NCI-H1930 (cell line): ENCODE data around the gene ZDHHC19.
"Not testable (repeated sequence)": the region's sequence is repeated elsewhere in the genome, so short reads cannot be mapped to it uniquely, and the experiment has no call there.

ENCODE experiments used
- DNase-seq, 2 experiments: peaks; one replicate each; lab custom pipeline; 2025; lab: John Stamatoyannopoulos, UW

The ZDHHC19 gene

GRCh38 chr3:196178993-196179379, 32.2 kb downstream of the ZDHHC19 start:
- DNase-seq: no peak

- DNase-seq: no peak
Measured at GRCh38 chr3:196177967-196178366, 33.2 kb downstream of the ZDHHC19 start.

- DNase-seq: no peak
Measured at GRCh38 chr3:196177567-196177966, 33.6 kb downstream of the ZDHHC19 start.

DNA sequence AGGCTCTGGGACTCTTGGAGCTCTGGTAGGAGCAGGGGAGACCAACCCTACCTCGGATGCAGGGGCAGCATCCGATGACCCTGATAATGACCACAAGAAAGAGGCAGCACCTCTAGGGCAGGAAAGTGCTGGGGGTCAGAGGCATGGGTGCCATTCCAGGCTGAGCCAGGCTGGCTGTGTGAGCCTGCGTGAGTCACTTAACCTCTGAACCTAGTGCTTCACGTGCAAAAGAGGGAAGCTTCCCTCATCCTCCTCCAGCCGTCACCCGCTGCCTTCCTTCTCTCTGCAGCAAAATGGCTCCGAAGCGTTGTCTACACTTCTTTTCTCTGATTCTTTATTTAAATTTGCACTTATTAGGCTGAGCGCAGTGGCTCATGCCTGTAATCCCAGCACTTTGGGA, 35.5 kb downstream of the ZDHHC19 start:
- no peak for DNase-seq

DNA sequence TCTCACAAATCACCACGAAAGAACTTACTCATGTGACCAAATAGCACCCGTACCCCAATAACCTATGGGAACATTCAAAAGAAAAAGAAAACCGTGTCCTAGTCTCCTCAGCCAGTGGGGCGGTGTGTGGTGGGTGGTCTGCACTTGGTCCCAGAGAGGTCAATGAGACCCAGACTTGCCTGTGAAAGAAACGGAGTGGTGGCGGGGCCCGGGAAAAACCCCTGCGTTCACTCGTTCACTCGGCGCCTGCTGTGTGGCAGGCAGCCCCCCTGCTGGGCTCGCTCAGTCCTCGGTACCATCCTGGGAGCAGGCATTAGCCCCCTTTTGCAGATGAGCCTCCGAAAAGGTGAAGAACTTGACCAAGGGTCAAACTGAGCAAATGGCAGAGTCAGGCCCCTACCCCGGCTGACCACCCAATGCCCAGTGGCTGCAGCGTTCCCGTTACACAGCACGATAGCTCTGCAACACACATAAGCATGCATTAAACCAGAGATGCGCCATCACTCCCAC, 36.0 kb downstream of the ZDHHC19 start:
- no peak for DNase-seq

DNA sequence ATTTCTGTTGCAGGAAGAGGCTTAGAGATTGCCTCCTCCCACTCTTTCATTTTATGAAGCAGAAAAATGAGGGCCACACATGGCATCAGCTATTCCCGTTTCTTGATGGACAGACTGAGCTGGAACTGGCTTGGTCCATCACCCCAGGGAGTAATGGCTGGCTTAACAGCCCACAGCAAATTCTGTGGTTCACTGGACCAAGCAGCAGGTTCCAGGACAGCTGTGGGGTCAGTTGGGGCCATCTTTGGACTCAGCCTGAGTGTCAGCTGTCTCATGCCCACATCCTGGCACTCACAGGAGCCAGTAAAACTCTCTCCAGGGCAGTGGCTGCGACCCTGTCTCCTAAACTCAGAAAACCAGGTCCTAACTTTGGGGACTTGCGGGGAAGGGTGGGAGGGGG, 36.5 kb downstream of the ZDHHC19 start:
- DNase-seq: no peak

- not testable (repeated sequence) for DNase-seq
Measured at GRCh38 chr3:196170296-196170695, 40.9 kb downstream of the ZDHHC19 start.

DNA sequence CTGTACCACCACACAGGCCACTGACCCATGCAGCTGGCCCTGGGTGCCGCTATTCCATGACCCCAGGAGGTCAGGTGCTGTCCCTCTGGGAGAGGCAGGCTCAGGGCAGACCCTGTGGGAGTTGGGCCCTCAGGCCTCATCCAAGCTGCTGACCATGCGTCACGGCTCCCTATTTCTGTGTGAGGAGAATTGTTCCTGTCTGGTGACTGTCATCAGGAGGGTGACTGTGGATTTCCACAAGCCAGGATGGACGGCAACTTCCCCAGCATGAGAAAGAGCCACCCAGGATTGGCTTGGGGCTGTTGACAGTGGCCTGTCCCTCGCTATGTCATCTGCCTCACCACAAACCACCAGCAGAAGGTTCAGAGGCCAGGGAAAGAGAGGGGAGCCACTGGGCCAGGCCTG, 41.4 kb downstream of the ZDHHC19 start:
- DNase-seq: no peak

DNA sequence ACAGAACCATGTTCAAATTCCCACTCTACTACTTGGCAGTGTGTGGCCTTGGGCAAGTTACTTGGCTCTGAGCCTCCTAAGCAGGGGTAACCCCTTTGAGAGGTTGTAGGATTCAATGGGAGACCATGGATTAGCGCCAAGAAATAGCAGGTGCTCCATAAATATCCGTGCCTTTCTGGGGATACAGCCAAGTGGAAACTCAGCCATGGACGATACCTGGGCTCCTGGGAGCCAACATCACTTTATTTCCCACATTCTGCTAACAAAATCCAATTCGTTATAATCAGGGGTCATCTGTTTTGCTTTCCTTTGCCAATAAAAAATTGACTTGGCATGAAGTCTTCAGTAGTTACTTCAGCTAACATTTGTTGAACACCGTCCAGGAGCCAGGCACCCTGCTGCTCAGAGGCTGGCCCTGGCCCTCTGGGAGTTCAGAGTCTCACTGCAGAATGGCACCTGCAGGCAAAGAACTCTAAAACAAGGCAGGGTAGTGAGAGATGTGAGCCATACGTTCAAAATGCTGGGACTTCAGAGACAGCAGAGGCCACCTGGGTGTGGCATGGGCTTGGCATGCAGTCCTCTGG, 42.3 kb downstream of the ZDHHC19 start:
- no peak for DNase-seq

- no peak for DNase-seq
Measured at GRCh38 chr3:196166741-196167140, 44.5 kb downstream of the ZDHHC19 start.

GRCh38 chr3:196165850-196166249, 45.4 kb downstream of the ZDHHC19 start:
- DNase-seq: no peak

GRCh38 chr3:196165006-196165575, 46.1 kb downstream of the ZDHHC19 start:
- DNase-seq: not testable (repeated sequence)

DNA sequence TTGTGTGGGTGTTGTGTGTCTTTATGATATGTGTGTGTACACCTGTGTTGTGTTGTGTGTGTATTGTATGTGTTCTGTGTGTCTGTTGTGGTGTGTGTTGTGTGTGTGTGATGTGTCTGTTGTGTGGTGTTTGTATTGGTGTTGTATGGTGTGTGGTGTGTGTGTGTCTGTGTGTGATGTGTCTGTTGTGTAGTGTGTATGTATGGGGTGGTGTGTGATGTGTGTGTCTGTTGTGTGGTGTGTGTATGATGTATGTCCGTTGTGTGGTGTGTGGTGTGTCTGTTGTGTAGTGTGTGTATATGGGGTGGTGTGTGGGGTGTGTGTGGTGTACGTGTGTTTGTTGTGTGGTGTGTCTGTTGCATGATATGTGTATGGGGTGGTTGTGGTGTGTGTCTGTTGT, 46.6 kb downstream of the ZDHHC19 start:
- DNase-seq: no peak

- no peak for DNase-seq
Measured at GRCh38 chr3:196163666-196164493, 47.3 kb downstream of the ZDHHC19 start.

DNA sequence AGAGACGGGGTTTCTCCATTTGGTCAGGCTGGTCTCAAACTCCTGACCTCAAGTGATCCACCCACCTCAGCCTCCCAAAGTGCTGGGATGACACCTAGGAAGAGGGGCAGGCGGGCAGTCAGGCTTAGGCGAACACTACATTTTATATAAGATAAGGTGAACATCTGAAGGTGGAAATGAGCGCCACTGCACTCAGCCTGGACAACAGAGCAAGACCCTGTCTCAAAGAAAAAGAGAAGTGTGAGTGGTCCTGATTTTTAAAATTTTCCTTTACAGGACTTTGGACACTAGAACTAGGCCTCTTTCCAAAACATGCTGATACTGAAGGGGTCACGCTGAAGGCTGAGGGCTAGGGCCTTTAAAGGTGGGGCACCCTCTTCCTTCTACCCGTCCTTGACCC, 48.0 kb downstream of the ZDHHC19 start:
- DNase-seq: no peak

DNA sequence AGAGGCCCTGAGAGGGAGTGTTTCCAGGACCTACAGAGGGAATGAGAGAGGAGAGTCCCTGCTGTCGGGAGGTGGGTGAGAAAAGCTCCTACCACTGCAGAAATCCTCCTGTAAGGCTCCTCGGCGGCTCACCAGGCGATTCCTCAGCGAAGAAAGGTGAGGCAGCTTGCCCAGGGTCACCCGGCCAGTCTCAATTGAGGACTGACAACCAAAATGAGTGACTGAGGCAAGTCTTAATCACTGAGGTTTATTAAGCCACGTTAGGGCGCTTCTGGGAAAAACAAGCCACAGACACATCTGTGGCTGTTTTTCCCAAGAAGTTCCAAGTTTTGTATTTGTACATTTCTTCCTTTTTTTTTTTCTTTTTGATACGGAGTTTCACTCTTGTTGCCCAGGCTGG, 48.5 kb downstream of the ZDHHC19 start:
- no peak for DNase-seq

DNA sequence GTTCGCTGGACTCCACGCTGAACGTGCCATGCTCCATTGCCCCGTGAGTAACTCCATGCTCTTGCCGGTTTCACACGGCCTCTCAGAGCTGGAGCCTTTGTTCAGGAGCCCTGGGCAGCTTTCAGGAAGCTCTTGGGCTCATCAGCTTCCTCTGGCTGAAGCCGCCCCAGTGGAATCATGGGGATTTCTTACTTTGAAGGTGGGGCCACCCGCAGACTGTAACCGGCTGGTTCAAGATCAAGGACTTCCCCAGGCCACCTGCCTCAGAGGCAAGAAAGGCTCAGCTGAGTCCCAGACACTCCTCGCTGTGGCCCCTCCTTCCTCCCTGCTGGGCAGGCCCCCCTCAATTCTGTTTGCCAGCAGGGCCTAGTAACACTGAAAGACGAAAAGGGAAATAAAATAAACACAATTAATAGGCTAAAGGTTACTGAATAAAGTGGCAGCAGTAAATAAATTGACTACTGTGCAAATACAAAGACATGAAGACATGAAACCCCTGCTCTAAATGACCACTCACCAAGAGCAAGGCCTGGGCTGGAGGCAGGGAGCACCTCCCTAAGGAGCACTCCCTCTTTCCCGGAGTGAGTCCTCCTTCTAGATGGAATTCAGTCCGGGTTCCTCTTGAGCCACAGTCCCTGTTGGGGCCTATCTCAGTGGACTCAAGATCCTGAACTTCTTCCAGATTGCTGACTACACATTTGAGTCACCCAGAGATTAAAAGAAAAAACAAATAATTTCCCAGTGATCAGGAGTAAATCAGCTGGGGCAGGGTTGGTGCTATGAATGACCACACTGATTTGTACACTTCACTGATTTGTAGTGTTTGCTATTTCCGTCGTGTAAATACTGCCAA, 51.0 kb downstream of the ZDHHC19 start:
- no peak for DNase-seq

DNA sequence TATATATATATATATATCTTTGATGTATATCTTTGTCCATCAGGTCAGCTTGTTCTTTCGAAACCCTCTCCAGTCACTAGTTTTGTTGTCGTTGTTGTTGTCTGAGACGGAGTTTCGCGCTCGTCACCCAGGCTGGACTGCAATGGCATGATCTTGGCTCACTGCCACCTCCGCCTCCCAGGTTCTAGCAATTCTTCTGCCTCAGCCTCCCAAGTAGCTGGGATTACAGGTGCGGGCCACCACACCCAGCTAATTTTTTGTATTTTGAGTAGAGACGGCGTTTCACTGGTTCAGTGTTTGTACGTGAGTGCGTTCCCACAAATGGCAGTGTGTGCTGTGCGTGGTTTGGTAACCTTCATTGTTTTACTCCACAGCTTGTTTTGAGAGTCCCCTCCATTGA, 51.7 kb downstream of the ZDHHC19 start:
- DNase-seq: no peak

- no peak for DNase-seq
Measured at GRCh38 chr3:196156160-196156559, 55.0 kb downstream of the ZDHHC19 start.

DNA sequence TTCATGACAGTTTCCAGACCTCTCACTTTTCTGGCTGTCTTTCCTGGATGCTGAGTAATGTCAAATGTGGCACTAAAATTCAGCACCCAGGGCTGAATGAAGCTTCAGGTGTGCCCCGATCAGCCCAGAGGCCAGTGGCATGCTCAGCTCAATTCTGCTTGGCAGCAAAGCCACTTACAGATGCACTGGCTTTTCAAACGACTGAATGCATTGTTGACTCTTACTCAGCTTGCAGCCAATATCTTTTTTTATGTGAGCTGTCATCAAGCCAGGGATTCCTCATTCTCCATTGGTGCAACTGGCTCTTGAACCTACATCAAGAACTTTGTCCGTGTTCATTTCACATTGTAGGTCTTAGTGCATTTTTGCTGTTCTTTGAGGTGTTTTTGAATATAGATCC, 60.7 kb downstream of the ZDHHC19 start:
- no peak for DNase-seq

GRCh38 chr3:196149831-196150301, 61.3 kb downstream of the ZDHHC19 start:
- DNase-seq: no peak

DNA sequence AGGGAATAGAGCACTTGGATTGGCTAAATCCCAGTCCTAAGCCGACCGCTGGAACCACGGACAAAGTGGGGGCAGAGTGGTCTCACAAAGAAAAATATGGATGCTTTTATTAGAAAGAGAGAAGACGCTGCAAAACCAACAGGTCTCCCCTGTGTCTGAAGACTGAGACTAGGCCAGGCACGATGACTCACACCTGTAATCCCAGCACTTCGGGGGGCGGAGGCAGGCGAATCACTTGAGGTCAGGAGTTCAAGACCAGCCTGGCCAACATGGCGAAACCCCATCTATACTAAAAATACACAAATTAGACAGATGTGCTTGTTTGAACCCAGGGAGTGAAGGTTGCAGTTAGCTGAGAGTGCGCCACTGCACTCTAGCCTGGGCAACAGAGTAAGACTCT, 61.8 kb downstream of the ZDHHC19 start:
- no peak for DNase-seq
